AG20443 (cell line): Measurements from ENCODE around the gene PSMD13.
A peak's percentile ranks its signal among the peaks of the same experiment; 100 is the strongest.
"Not testable (repeated sequence)": the region's sequence is repeated elsewhere in the genome, so short reads cannot be mapped to it uniquely, and the experiment has no call there.

Experiments
- DNase-seq: peaks from one replicate; pipeline ENCODE4 v3.0.0; 2012; ENCODE audit warnings: low spot score, mixed read lengths

The PSMD13 gene

DNA sequence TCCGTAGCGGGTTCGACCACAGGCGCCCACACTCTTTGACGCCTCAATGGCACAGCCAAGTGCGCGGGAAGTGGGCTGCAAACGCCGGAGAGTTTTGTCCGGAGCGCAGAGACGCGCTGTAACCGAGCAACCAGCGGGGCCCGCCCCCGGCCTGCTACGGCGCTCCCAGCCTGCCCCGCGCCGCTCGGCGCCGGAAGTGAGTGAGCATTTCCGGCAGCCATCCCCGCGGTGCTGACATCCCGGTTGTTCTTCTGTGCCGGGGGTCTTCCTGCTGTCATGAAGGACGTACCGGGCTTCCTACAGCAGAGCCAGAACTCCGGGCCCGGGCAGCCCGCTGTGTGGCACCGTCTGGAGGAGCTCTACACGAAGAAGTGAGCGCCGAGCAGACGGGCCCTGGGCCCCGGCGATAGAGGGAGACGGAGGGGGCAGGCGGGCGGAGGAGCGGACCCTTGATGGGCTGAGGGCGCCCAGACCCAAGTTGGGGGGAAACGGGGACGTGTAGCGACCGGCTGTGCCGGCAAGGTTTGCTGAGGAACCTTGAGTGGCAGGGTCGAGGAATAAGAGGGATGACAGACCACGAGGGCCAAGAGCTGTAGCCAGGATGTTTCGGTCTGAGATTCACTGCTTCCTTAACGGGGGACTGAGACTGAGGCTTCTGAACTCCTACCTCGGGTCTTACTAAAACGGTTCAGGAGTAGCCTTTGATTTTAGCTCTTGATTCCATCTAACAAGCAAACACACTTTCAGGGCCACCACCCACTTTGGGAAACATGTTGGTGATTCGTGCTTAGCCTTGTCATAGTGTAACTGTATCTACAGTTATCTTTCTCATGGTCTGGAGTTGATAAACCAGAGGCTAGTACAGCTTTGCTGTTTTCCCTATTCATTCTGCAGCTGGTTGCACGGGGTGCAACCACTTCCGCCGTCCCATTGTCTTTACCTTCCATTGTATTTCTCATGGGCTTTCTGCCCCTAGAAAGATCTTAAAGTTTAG, at the start of gene PSMD13:
PSMD13 (plus strand) TSS at position 203 of the 994 bp plus-strand sequence; CDS start at position 277, 74 bp downstream.
- DNase-seq = peak; percentile 97

DNA sequence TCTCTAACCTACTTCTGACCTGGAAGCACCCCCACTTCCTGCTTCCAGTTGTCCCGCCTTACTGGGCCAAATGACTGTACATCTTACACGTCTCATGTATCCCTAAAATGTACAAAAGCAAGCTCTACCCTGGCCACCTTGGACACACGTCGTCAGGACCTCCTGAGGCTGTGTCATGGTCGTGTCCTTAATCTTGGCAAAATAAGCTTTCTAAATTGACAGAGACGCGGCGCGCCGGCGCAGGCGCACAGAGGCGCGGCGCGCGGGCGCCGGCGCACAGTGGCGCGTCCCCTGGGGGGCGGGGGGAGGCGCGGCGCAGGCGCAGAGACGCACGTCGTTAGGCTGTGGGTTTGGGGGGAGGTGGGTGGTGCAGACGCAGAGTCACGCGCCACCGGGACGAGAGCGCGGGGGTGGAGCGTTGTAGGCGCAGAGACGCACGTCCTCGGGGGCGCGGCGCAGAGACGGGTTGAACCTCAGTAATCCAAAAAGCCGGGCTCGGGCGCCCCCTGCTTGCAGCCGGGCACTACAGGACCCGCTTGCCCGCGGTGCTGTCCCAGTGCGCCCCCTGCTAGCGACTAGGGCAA, 47.5 kb upstream of the PSMD13 start:
- not testable (repeated sequence) for DNase-seq

DNA sequence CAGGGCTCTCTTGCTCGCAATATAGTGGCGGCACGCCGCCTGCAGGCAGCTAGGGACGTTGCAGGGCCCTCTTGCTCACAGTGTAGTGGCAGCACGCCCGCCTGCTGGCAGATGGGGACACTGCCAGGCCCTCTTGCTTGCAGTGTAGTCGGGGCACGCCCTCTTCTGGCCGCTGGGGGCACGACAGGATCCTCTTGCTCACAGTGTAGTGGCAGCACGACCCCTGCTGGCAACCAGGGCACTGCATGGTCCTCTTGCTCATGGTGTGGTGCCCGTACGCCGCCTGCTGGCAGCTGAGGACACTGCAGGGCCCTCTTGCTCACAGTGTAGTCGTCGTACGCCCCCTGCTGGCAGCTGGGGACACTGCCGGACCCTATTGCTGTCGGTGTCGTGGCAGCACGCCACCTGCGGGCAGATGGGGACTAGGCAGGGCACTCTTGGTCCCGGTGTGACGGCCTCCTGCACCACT, 46.9 kb upstream of the PSMD13 start:
- DNase-seq = not testable (repeated sequence)

DNA sequence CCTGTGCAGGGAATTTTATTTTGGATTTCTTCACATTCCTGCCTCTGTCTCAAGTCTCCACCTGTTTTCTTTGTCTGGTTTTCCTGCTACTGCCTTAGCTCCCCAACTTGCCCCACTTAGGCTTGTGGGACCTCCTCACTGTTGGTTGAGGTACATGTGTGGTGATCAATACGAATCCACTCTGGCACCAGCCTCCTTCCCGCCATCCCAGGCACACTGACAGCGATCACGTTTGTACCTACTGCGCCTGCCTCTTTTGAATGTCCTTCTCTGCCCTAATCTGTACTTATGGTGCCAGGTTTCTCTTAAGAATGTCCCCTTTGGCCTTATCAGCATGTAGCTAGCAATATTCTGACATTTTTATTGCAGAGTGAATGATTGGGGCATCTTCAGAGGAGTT, 46.2 kb upstream of the PSMD13 start:
- not testable (repeated sequence) for DNase-seq

DNA sequence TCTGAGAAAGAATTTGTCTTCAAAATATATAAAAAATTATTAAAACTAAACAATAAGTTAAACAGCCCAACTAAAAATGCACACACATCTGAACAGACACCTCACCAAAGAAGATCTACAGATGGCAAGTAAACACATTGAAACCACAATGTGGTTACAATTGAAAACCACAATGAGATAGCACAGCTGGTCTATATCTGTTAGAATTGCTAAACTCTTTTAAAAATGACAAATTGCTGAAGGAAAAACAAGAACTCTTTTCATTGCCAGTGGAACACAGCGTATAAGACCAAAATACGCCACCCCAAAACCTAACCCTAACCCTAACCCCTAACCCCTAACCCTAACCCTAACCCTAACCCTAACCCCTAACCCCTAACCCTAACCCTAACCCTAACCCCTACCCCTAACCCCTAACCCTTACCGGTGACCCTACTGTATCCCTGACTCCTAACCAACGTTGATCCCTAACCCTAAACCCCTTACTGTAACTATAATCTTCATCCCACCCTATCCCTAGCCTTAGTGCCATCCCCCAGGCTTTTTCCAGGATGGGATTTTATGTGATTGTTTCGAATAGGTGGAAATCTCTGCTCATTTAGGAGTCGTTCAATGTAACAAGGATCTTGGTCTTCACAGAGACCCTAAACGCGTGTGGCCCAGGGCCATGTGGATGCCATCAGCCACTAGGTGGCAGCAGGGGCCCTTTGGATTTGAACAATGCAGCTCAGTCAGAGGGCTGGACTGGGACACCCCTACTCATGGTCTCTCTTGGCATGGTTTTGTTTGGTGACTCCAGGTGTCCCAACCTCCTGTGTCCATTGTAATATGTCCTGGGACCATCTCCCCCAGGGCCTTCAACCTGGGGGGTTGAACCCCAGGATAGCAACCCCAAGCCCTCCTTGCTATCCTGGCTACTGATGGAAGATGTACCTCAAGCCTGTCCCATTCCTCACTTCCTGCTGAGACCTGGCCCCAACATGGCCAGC, 45.0 kb upstream of the PSMD13 start:
- DNase-seq = not testable (repeated sequence)

DNA sequence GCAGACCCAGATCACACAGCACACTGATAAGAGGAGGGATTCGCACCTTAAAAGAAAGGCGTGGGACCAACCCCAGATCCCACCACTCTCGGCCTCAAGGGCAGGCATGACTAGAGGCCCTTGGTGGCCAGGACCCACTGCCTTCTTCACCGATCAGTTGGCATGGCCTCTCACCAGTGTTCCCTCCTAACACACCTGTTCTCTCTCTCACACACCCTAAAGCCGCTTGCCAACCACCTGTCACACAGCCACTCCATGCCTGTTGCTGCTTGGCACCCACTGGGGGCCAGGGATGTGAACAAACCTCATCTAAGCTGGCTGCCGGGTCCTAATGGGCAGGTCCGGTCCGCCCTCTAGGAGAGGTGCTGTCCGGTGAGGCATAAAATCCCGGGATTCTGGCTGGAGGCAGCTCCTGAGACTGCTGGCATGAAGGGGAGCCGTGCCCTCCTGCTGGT, 44.1 kb upstream of the PSMD13 start, which contains the start of gene SCGB1C1:
SCGB1C1 (plus strand) TSS at position 405 of the 455 bp plus-strand sequence; CDS start at position 427, 22 bp downstream.
- not testable (repeated sequence) for DNase-seq

DNA sequence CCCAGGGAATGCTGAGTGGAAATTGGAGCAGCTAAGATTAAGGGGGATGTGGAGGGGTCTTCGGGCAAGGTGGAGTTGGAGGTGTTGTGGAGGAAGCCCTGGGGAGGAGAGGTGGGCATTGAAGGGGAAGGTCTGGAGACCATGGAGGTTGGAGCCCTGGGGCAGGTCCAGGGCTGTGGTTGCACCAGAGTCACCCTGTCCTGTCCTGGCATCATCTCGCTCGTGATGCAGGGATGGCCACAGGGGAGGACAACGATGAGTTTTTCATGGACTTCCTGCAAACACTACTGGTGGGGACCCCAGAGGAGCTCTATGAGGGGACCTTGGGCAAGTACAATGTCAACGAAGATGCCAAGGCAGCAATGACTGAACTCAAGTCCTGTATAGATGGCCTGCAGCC, 43.3 kb upstream of the PSMD13 start:
- DNase-seq = not testable (repeated sequence)

DNA sequence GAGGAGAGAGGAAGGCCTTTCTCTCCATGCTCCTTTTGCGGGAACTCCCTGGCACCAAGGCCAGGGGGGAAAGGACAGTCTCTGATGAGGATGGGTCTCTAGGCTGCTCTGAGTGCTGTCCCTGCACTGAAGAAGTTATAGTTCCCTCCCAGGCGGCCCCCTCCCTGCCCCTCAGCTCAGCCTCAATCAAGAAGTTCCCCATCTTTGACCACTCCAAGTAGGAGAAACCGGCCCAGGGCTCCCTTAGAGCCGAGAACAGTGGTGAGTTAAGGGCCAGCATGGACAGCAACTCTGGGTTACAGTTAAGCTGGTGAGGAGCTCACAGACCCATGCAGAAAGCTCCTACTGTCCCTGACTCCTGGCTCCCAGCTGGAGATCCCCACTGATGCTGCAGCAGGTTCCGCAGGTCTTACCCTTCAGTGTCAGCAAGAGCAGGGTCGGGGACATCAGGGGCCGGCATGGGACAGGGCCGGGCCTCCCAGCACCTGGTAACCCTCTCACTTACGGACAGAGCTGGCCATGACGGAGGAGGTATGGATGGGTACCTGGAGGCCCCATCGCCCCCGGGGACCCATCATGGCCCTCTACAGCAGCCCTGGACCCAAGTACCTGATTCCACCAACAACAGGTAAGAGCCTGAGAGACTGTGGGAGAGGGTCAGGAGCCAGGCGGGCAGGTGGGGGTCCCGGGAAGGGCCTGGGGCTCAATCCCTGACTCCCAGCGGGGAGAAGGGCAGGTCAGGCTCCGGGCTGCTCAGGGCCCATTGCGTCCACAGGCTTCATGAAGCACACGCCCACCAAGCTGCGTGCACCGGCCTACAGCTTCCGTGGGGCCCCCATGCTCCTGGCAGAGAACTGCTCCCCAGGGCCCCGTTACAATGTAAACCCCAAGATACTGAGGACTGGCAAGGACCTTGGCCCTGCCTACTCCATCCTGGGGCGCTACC, 39.7 kb upstream of the PSMD13 start:
- no peak for DNase-seq

DNA sequence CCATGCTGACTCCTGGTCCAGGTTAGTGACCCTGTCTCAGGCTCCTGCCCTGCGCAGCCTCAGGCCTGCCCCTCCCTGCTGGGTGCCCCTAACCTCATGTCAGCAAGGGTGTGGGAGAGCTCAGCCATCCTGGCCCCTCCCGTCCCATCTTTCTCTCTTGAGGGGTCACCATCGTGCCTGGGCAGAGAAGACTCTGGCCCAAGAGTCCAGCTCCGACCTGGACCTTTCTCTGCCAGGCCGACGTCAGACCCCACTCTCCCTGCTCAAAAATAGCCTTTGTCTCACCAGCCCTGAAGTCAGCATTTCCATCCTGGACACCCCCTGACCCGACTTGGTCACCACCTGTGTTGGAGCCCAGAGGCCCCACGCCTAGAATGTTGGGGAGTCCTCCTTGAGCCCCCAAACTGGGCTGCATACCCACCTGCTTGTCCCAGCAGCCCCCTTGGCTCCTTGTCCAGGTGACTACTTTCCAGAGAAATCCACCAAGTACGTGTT, 39.0 kb upstream of the PSMD13 start:
- no peak for DNase-seq

DNA sequence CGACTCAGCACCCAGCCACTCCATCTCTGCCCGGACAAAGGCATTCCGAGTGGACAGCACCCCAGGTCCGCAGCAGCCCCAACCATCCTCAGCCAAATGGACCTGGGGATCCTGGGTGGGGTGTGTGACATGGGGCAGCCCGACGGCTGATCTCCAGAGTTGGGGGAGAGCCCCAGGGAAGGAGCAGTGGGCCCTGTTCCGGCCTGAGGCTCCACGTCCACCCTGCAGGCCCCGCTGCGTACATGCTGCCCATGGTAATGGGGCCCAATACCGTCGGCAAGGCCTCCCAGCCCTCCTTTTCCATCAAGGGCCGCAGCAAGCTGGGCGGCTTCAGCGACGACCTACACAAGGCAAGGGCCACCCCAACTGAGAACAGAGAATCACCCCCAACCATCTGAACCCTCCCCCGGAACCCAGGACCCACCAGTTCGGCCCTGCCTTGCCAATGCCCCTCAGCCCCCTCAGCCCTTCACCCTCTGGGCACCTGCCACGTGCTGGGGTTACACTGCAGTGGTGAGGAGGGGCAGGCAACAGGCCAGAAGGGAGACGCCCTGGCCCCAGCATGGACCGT, 38.5 kb upstream of the PSMD13 start:
- no peak for DNase-seq

DNA sequence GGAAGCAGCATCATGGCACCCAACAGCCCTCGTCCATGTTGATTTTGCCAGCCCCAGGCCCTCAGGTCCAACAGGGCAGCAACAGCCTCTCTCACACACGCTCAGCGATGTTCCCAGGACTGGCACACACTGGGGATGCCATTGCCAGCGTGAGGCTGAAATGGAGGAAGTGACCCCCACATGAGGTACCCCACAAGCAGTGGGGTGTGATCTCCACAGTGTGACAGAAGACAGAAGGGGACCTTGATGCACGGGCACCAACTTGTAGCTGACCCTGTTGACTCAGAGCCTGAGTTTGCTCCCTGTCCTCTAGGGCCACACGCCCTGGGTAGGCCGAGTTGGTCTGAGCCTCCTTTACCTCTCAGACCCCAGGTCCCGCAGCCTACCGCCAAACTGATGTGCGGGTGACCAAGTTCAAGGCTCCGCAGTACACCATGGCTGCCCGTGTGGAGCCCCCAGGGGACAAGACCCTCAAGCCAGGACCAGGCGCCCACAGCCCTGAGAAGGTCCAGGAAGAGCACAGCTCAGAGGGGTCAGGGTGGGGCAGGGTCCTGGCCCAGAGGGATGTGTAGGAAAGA, 37.7 kb upstream of the PSMD13 start:
- DNase-seq = no peak

DNA sequence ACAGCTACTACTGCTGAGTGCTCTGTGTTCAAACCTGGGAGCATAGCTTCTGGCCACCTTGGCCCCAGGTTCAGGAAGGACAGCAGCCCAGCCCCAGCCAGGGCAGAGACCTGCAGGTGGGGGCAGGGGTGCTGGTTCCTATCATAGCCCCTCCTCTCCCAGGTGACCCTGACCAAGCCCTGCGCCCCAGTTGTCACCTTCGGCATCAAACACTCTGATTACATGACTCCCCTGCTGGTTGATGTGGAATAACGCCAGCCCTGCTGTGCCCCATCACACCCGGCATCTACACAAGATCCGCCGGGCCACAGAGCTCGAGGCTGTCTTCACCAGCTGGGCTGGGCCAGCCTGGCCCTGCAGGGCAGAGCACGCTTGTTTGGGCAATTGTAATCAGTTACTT, 37.0 kb upstream of the PSMD13 start:
- DNase-seq = no peak

DNA sequence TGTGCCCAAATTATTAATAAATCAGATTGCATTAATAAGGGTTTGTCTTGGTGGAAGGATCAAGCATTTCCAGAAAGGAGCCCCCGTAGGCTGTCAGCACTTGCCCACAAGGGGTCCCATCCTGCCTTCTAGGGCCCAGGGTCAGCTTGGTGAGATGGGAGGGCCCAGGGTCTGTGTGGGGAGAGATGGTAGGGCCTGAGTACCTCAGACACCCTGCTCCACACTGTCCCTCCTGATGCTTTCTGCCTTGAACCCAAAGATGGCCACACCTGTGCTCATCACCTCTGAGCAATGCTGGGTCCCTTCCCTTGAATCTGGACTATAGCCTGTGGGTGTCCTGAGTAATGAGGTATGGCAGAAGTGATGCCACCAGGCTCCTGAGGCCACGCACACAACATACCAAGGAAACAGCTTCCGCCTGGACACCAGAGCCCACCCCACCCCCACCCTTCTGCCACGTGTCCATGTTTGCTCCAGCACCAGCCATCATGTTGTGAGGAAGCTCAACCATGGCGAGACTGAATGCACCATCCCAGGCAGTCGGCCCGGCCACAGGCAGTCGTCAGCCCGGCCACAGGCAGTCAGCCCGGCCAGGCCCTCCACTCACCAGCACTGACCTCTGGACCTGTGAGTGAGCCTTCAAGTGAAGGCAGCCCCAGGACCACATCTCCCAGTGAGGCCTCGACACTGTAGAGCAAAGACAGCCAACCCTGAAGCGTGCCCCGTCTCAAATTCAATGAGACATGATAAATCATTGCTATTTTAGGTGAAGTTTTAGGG, 36.4 kb upstream of the PSMD13 start:
- DNase-seq = no peak

DNA sequence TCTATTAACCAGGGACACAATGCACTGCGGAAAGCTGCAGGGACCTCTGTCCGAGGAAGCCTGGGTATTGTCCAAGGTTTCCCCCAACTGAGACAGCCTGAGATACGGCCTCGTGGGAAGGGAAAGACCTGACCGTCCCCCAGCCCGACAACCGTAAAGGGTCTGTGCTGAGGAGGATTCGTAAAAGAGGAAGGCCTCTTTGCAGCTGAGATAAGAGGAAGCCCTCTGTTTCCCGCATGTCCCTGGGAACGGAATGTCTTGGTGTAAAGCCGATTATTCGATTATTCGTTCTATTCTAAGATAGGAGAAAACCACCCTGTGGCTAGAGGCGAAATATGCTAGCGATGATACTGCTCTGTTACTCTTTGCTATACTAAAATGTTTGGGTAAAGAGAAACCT, 34.8 kb upstream of the PSMD13 start:
- no peak for DNase-seq

DNA sequence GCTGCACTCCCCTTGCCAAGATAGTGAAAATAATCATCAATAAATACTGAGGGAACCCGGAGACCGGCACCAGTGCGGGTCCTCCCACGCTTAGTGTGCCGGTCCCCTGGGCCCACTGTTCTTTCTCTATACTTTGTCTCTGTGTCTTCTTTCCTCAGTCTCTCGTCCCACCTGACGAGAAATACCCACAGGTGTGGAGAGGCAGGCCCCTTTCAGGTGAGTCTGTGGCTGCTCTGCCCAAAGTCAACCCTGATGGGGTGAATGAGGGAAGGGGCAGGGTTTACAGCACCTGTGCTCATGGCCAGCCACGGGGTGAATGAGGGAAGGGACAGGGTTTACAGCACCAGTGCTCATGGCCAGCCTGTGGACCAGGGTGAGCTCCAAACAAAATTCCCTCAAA, 34.3 kb upstream of the PSMD13 start:
- DNase-seq = no peak

DNA sequence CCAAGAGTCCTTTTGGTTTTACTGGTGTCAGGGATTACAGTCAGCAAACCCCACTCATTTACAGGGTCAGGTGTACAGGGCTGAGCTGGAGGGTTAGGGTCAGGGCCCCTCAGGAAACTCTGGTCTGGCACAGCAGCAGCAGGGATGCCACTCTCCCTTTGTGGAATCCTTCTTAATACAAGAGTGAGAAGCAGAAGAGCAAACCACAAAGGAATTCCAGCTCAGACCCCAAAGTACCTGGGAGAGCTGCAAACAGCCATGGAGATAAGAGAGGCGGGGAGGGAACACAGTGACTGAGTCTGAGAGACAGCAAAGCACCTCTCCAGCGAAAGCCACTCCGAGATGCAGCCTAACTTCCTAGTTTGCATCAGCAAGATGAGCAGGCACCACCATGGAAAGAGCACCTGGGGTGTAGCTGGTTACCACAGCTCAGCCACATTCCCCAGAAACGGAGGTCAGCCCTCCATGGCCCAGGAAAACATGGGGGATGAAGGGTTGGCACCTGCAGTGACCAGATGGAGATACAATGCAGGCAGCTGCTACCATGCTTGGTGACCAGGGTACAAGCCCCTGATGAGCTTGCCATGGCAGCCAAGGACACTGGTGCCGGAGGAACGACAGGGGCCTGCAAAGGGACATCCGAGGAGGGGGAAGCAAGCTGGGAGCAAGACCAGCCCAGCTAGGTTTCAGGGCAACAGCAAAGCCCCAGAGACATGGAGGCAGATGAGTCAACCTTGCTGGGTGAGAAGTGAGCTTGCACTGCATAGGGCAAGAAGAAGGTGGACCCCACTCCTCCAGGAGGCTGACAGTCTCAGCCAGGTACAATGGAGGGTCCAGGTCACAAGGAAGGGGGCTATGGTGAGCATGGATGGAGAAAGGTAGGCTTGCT, 33.5 kb upstream of the PSMD13 start:
- no peak for DNase-seq

DNA sequence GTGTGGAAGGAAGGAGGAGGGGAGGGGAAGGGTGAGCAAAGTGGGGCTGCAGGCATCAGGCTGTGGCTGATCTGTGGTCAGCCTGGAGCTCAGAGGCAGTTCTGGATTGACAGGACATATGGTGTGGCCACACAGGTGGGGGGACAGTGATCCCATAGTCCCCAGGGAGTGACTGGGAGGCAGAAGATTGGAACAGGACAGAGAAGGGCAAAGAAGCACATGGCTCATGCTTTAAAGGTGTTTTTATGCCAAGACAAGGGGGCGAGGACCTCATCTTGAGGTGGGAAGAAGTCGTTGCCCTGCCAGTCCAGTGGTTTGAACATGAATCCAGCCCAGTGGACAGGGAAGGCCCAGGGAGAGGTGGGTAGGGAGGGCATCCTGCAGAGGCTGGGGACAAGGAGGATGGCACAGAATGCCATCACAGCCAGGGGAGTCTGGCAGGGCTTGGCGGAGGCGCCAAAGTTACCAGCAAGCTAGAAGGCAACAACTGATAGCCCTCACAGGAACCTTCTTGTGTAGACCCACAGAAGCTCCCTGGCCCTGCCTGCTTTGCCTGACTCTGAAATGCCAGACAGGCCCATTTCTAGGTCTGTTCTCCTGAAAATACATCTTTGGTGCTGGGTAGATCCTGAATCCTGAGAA, 32.7 kb upstream of the PSMD13 start:
- no peak for DNase-seq
